OCI-LY7 (cell line): Measurements from ENCODE around the gene LYPLAL1.

Experiments
- CTCF ChIP-seq: fragments of 200-600 bp; sonication (generic); conservative IDR thresholded peaks from 2 replicates; pipeline ENCODE4 v1.5.1; 2014; ENCODE audit warnings: mild to moderate bottlenecking, antibody characterized with exemption, low read length, moderate library complexity, mixed read lengths
- EZH2phosphoT487 ChIP-seq: fragments of 200-600 bp; sonication (generic); IDR thresholded peaks from 2 replicates; pipeline ENCODE4 v1.6.1; 2018; ENCODE audit warnings: low read depth, borderline replicate concordance, mild to moderate bottlenecking, mixed run types, antibody characterized with exemption, low read length, moderate library complexity, mixed read lengths

GRCh38 chr1:219153723-219154122 is 20.0 kb upstream of the LYPLAL1 start:
- TF ChIP-seq CTCF, result no peak
- no peak for TF ChIP-seq EZH2phosphoT487
